Peyer's patch (tissue), 4 donors: ENCODE data around the gene TCIRG1.

Source experiments
- POLR2A ChIP-seq, 2 donors: fragments of 450-650 bp; IDR thresholded peaks; one replicate each; pipeline ENCODE4 v1.5.1; 2017; ENCODE audit warnings: antibody characterized with exemption in 2 of 2, mild to moderate bottlenecking in 2 of 2, moderate library complexity in 2 of 2
- TF ChIP-seq, protein P1 (sequence below), 6 experiments: fragments of 450-650 bp in 4 of 6; fragments of 200-600 bp in 2 of 6; sonication (generic) in 1 of 6; IDR thresholded peaks; one replicate each; pipeline ENCODE4 v1.5.1; 2017 to 2019; ENCODE audit warnings: antibody characterized with exemption in 6 of 6, mild to moderate bottlenecking in 3 of 6, moderate library complexity in 1 of 6

DNA sequence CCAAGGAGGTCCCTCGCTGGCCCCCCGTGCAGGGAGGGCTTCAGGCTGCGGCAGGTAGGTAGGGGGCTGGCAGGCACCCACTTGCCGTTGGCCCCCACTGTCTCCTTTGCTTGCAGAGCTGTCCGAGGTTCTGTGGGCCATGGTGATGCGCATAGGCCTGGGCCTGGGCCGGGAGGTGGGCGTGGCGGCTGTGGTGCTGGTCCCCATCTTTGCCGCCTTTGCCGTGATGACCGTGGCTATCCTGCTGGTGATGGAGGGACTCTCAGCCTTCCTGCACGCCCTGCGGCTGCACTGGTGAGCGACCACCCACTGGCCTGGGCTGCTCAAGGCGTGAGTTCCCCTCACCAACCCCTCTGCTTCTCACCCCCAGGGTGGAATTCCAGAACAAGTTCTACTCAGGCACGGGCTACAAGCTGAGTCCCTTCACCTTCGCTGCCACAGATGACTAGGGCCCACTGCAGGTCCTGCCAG lies 11.6 kb downstream of the TCIRG1 start:
- no peak for TF ChIP-seq POLR2A (IDR thresholded peaks at IDR 0.05)
- TF ChIP-seq, protein P1, sequence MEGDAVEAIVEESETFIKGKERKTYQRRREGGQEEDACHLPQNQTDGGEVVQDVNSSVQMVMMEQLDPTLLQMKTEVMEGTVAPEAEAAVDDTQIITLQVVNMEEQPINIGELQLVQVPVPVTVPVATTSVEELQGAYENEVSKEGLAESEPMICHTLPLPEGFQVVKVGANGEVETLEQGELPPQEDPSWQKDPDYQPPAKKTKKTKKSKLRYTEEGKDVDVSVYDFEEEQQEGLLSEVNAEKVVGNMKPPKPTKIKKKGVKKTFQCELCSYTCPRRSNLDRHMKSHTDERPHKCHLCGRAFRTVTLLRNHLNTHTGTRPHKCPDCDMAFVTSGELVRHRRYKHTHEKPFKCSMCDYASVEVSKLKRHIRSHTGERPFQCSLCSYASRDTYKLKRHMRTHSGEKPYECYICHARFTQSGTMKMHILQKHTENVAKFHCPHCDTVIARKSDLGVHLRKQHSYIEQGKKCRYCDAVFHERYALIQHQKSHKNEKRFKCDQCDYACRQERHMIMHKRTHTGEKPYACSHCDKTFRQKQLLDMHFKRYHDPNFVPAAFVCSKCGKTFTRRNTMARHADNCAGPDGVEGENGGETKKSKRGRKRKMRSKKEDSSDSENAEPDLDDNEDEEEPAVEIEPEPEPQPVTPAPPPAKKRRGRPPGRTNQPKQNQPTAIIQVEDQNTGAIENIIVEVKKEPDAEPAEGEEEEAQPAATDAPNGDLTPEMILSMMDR (IDR thresholded peaks at IDR 0.05): no peak
